MM.1S (cell line): ENCODE measurements around the gene S100B.

Experiments
- EZH2 ChIP-seq: fragments of 300-600 bp; sonication (generic); optimal IDR thresholded peaks from 2 replicates; pipeline ENCODE3; 2017; ENCODE audit warnings: low read depth, mild to moderate bottlenecking, antibody characterized with exemption, low read length, mixed read lengths
- EZH2phosphoT487 ChIP-seq: fragments of 300-600 bp; sonication (generic); IDR thresholded peaks from 2 replicates; pipeline ENCODE4 v1.6.1; 2018; ENCODE audit warnings: antibody characterized with exemption, low read length
- TF ChIP-seq, protein P1 (sequence below): fragments of 300-600 bp; sonication (generic); IDR thresholded peaks from 2 replicates; pipeline ENCODE4 v1.5.1; 2016; ENCODE audit warnings: antibody characterized with exemption, low read length, mixed read lengths

- TF ChIP-seq EZH2 (no peak), EZH2phosphoT487 (no peak)
- TF ChIP-seq, protein P1, sequence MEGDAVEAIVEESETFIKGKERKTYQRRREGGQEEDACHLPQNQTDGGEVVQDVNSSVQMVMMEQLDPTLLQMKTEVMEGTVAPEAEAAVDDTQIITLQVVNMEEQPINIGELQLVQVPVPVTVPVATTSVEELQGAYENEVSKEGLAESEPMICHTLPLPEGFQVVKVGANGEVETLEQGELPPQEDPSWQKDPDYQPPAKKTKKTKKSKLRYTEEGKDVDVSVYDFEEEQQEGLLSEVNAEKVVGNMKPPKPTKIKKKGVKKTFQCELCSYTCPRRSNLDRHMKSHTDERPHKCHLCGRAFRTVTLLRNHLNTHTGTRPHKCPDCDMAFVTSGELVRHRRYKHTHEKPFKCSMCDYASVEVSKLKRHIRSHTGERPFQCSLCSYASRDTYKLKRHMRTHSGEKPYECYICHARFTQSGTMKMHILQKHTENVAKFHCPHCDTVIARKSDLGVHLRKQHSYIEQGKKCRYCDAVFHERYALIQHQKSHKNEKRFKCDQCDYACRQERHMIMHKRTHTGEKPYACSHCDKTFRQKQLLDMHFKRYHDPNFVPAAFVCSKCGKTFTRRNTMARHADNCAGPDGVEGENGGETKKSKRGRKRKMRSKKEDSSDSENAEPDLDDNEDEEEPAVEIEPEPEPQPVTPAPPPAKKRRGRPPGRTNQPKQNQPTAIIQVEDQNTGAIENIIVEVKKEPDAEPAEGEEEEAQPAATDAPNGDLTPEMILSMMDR: no peak
These were observed 48.1 kb downstream of the S100B start for GRCh38 chr21:46556802-46557201.
